Activated CD8-positive, alpha-beta T cell treated with anti-CD3 and anti-CD28 coated beads for 36 hours (primary cell): ENCODE measurements around the gene RPN2. TPM values are rescaled to one million over a fixed set of nuclear protein-coding genes. Genes with fewer than 3 reads are reported as not detected.

ENCODE experiments used
- ATAC-seq: fragments of 200-7000 bp; cut with Tn5 transposase; one replicate; pipeline ENCODE4 v1.10.0; 2021; ENCODE audit warnings: mild to moderate bottlenecking, moderate library complexity
- CTCF ChIA-PET: fragments of 350-600 bp; sonication (Branson Sonifier 250); formaldehyde crosslinking; loops from one replicate; lab custom pipeline; 2021; ENCODE audit warnings: antibody characterized with exemption; lab: Charles Lee
- POLR2A ChIA-PET: fragments of 350-600 bp; sonication (Branson Sonifier 250); formaldehyde crosslinking; loops from one replicate; lab custom pipeline; 2021; ENCODE audit warnings: antibody characterized with exemption; lab: Charles Lee
- DNase-seq: peaks from one replicate; pipeline ENCODE4 v3.0.0-alpha.2; 2020
- H3K27ac Mint-ChIP-seq: one replicate; pipeline ENCODE4 v1.8.0; 2021; ENCODE audit warnings: mild to moderate bottlenecking, mixed read lengths
- H3K27me3 Mint-ChIP-seq: one replicate; pipeline ENCODE4 v1.8.0; 2021; ENCODE audit warnings: mixed read lengths
- H3K36me3 Mint-ChIP-seq: one replicate; pipeline ENCODE4 v1.8.0; 2021; ENCODE audit warnings: low read depth, mixed read lengths
- H3K4me1 Mint-ChIP-seq: one replicate; pipeline ENCODE4 v1.8.0; 2021; ENCODE audit warnings: low read depth, mixed read lengths
- H3K4me3 Mint-ChIP-seq: one replicate; pipeline ENCODE4 v1.8.0; 2021; ENCODE audit warnings: mild to moderate bottlenecking, moderate library complexity, mixed read lengths
- H3K9me3 Mint-ChIP-seq: one replicate; pipeline ENCODE4 v1.8.0; 2021; ENCODE audit warnings: mixed read lengths
- CTCF ChIP-seq: fragments of 200-600 bp; IDR thresholded peaks from one replicate; pipeline ENCODE4 v1.8.0; 2022; ENCODE audit warnings: antibody characterized with exemption, mild to moderate bottlenecking
- intact Hi-C: fragments of 100-400 bp; cut with micrococcal nuclease; formaldehyde crosslinking; loops from one replicate; pipeline ENCODE4 v1.10.0; 2022
- total RNA-seq, 2 experiments: library from RNA; stranded (reverse); gene quantifications; one replicate each; pipeline ENCODE4 v1.2.3, GENCODE V29; 2021

RPN2 gene
- total RNA-seq, 2 experiments from 2014 or later: 103 to 107 TPM

GRCh38 chr20:37270576-37271420 is 91.7 kb downstream of the RPN2 start:
- ChIA-PET POLR2A (interaction anchor here (0.6 to 1.1 kb wide), 3 partner anchors 10 to 1817 kb away, joined by 3 to 5 read pairs (median 3); partner anchors contain the start of gene MANBAL), CTCF (interaction anchor here (0.8 to 5.3 kb wide), 11 partner anchors 9 to 263 kb away, joined by 3 to 43 read pairs (median 4); no protein-coding TSS in a partner anchor)
- no peak overlapping the region for H3K27ac Mint-ChIP-seq
- intact Hi-C loops: loop anchor here (5.0 kb wide), 1 partner anchor 262 kb away; no protein-coding TSS in a partner anchor
- no peaks in the 10 kb centered on the region for H3K36me3 Mint-ChIP-seq
- no peak for DNase-seq
- no peaks in the 10 kb centered on the region for H3K4me1 Mint-ChIP-seq
- H3K4me3 Mint-ChIP-seq: no peak overlapping the region
- TF ChIP-seq CTCF: no peak
- H3K9me3 Mint-ChIP-seq: no peaks in the 10 kb centered on the region
- H3K27me3 Mint-ChIP-seq: no peaks in the 10 kb centered on the region
- no peak for ATAC-seq

GRCh38 chr20:37271421-37271768 is 92.3 kb downstream of the RPN2 start:
- no peak for ATAC-seq
- POLR2A ChIA-PET: no interaction called here
- intact Hi-C loops: loop anchor here (5.0 kb wide), 1 partner anchor 261 kb away; no protein-coding TSS in a partner anchor
- Mint-ChIP-seq H3K27ac (no peak overlapping the region), H3K4me3 (no peak overlapping the region), H3K9me3 (no peaks in the 10 kb centered on the region), H3K4me1 (no peaks in the 10 kb centered on the region), H3K36me3 (no peaks in the 10 kb centered on the region), H3K27me3 (no peaks in the 10 kb centered on the region)
- CTCF ChIA-PET: interaction anchor here (0.8 to 5.3 kb wide), 6 partner anchors 8 to 263 kb away, joined by 4 to 43 read pairs (median 8); no protein-coding TSS in a partner anchor
- DNase-seq: no peak
- no peak for TF ChIP-seq CTCF

GRCh38 chr20:37273988-37274387 is 94.9 kb downstream of the RPN2 start:
- peaks cover 5% of the 10 kb centered on the region for H3K4me1 Mint-ChIP-seq
- no peaks in the 10 kb centered on the region for H3K9me3 Mint-ChIP-seq
- no peak overlapping the region for H3K27ac Mint-ChIP-seq
- POLR2A ChIA-PET: no interaction called here
- intact Hi-C loops: loop anchor here (5.0 kb wide), 1 partner anchor 258 kb away; no protein-coding TSS in a partner anchor
- DNase-seq (no peak), ATAC-seq (no peak)
- TF ChIP-seq CTCF: no peak
- no peak overlapping the region for H3K4me3 Mint-ChIP-seq
- H3K36me3 Mint-ChIP-seq: no peaks in the 10 kb centered on the region
- CTCF ChIA-PET: no interaction called here
- H3K27me3 Mint-ChIP-seq: no peaks in the 10 kb centered on the region

GRCh38 chr20:37274851-37275524 is 95.9 kb downstream of the RPN2 start:
- H3K4me1 Mint-ChIP-seq: peaks cover 5% of the 10 kb centered on the region
- ATAC-seq (no peak), DNase-seq (no peak)
- ChIA-PET CTCF (no interaction called here), POLR2A (no interaction called here)
- no peak overlapping the region for H3K27ac Mint-ChIP-seq
- TF ChIP-seq CTCF: no peak
- H3K36me3 Mint-ChIP-seq: no peaks in the 10 kb centered on the region
- intact Hi-C loops: loop anchor here (5.0 kb wide), 1 partner anchor 257 kb away; no protein-coding TSS in a partner anchor
- no peaks in the 10 kb centered on the region for H3K9me3 Mint-ChIP-seq
- no peaks in the 10 kb centered on the region for H3K27me3 Mint-ChIP-seq
- H3K4me3 Mint-ChIP-seq: no peak overlapping the region
